Measurements from ENCODE around the gene MRPS15.

MRPS15 gene

DNA sequence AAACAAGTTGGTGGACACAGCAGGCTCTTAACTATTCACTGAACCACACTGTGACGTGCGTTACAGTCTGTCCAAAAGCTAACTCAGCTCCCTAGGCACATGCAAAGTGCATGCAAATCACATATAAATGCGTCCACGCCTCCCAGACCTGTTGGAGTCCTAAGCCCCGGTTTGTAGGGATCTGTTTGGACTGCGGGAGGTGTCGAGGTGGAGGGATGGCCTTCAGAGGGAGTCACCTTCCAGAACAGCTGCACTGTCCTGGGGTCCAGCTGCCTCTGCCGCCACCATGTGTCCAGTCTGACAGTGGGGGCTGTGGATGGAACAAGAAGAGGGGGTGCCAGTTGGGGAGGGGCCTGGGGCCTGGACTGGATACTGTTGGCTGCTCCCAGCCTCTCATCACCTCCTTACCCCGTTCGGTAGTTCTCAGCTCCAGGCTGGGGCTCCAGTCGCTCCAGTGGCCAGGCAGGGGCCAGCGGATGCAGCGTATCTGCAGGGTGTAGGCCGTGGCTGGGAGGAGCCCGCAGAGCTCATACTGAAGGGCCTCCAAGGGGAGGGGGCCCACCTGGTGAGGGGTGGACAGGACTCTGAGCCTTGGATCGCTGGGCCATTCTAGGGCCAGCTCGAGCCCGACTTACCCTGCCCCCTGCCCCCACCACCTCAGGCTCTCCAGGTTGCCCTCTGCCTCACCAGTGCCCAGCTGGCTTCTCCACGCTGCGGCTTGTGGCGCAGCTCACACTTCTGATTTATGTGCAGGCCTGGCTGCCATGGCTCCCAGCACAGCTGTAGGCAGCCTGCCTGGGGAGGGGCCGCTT is 7.9 kb upstream of the MRPS15 start:
- H3K79me2 ChIP-seq (ENCODE audit: control insufficient read depth, insufficient read depth, low read length, unreplicated experiment), result no peaks in the 10 kb centered on the region
- no peak overlapping the region for H3K27ac ChIP-seq (ENCODE audit: low read depth, low read length)
- no peaks in the 10 kb centered on the region for H3K27me3 ChIP-seq (ENCODE audit: insufficient read depth, low read length)
- no peaks in the 10 kb centered on the region for H3K4me1 ChIP-seq (ENCODE audit: control insufficient read depth, insufficient read depth, low read length, unreplicated experiment)
- no peaks in the 10 kb centered on the region for H3K36me3 ChIP-seq (ENCODE audit: insufficient read depth, low read length)
- no peak overlapping the region for H3K4me3 ChIP-seq (ENCODE audit: low read depth, low read length)
- H2AFZ ChIP-seq (ENCODE audit: low read length, unreplicated experiment), result no peak overlapping the region

- Histone ChIP-seq H3K4me3 (ENCODE audit: low read depth, low read length) (no peak overlapping the region), H3K36me3 (ENCODE audit: insufficient read depth, low read length) (no peaks in the 10 kb centered on the region), H3K79me2 (ENCODE audit: control insufficient read depth, insufficient read depth, low read length, unreplicated experiment) (no peaks in the 10 kb centered on the region), H3K27ac (ENCODE audit: low read depth, low read length) (no peak overlapping the region), H3K4me1 (ENCODE audit: control insufficient read depth, insufficient read depth, low read length, unreplicated experiment) (peaks cover 6% of the 10 kb centered on the region), H3K27me3 (ENCODE audit: insufficient read depth, low read length) (no peaks in the 10 kb centered on the region), H2AFZ (ENCODE audit: low read length, unreplicated experiment) (no peak overlapping the region)
Measured at GRCh38 chr1:36469163-36469562, 5.0 kb upstream of the MRPS15 start.

DNA sequence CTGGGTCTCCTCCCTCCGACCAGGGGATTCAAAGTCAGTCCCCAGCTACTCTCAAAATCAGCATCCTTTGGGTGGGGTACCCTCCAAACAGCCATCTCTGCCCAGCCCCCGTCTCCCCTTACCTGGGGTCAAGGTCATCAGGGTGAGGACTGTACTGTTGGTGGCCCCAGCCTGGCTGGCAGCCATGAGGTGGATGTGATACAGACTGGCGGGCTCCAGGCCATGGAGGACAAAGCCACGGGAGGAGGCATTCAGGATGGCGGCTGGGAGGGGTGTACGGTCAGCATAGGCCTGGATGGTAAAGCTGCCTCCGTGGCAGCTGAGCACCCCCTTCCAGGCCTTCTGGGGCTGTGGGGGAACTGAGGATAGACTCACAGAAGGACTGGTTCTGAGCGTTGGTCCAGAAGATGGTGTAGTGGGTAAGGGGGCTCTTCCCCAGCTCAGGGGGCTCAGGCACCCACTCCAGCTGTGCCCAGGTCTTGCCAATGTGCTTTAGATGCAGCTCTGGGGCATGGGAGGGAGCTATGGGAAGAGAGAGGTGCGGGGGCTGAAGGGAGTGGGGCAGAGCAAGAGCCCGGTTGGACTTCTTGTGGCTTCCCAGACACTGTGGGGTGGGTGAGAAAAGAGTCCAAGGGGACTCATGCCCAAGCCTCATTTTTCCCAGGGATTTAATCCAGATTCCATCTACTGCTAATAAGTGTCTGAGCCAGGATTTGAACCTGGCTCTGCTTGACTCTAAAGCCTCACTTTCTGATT is 3.7 kb upstream of the MRPS15 start:
- Histone ChIP-seq H3K36me3 (ENCODE audit: insufficient read depth, low read length) (no peaks in the 10 kb centered on the region), H3K27ac (ENCODE audit: low read depth, low read length) (no peak overlapping the region), H2AFZ (ENCODE audit: low read length, unreplicated experiment) (no peak overlapping the region), H3K4me1 (ENCODE audit: control insufficient read depth, insufficient read depth, low read length, unreplicated experiment) (peaks cover 6% of the 10 kb centered on the region), H3K4me3 (ENCODE audit: low read depth, low read length) (no peak overlapping the region), H3K79me2 (ENCODE audit: control insufficient read depth, insufficient read depth, low read length, unreplicated experiment) (peaks cover 10% of the 10 kb centered on the region), H3K27me3 (ENCODE audit: insufficient read depth, low read length) (no peaks in the 10 kb centered on the region)

DNA sequence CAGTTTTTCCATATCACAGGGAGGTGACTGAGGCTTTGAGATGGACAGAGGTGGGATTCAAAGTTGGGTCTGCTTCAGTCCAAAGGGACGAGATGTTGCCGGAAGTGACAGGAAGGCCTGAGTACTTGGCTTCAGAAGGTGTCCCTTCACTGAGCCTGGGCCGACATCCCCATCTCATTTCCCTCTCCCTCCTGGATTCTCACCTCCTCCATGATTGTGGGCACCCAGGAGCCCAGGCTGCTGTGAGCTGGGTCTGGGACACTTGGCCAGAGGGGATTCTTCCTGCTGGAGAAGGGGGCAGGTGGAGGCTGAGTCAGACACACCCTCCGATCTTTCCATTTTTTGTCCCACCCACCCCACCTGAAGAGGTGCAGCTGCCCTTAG is 2.8 kb upstream of the MRPS15 start:
- no peaks in the 10 kb centered on the region for H3K36me3 ChIP-seq (ENCODE audit: insufficient read depth, low read length)
- H3K4me3 ChIP-seq (ENCODE audit: low read depth, low read length), result no peak overlapping the region
- peaks cover 14% of the 10 kb centered on the region for H3K79me2 ChIP-seq (ENCODE audit: control insufficient read depth, insufficient read depth, low read length, unreplicated experiment)
- peaks cover 6% of the 10 kb centered on the region for H3K4me1 ChIP-seq (ENCODE audit: control insufficient read depth, insufficient read depth, low read length, unreplicated experiment)
- no peaks in the 10 kb centered on the region for H3K27me3 ChIP-seq (ENCODE audit: insufficient read depth, low read length)
- no peak overlapping the region for H2AFZ ChIP-seq (ENCODE audit: low read length, unreplicated experiment)
- H3K27ac ChIP-seq (ENCODE audit: low read depth, low read length), result no peak overlapping the region

DNA sequence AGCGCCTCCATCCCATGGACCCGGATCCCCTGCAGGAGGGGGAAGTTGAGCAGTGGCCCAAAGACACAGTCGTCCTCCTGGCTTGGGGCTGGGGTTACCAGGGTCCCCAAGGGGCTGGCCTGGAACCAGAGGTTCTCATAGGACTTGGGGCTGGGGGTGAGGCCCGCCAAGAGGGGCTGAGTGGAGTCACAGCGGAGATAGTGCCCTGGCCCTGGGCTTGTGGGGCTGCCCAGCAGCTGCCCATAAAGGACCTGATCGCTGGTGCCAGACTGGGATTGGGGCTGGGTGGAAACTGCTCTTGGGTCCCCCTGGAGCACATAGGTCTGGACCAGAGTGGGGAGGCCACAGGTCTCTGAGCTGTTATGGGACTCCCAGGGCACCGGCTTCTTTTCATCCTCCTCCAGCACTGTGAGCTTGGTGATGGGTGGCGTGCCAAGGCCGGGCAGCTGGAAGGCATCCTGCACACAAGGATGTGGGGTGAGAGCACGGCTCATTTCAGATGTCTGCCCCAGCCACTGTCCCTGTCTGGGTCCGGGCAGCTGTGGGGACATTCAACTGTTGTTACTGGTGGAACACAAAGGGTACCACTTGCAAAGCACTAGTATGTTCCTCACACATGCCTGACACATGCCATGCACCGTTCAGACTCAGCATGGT is 2.3 kb upstream of the MRPS15 start:
- H2AFZ ChIP-seq (ENCODE audit: low read length, unreplicated experiment), result no peak overlapping the region
- H3K27ac ChIP-seq (ENCODE audit: low read depth, low read length), result no peak overlapping the region
- H3K36me3 ChIP-seq (ENCODE audit: insufficient read depth, low read length), result no peaks in the 10 kb centered on the region
- peaks cover 6% of the 10 kb centered on the region for H3K4me1 ChIP-seq (ENCODE audit: control insufficient read depth, insufficient read depth, low read length, unreplicated experiment)
- no peaks in the 10 kb centered on the region for H3K27me3 ChIP-seq (ENCODE audit: insufficient read depth, low read length)
- no peak overlapping the region for H3K4me3 ChIP-seq (ENCODE audit: low read depth, low read length)
- peaks cover 14% of the 10 kb centered on the region for H3K79me2 ChIP-seq (ENCODE audit: control insufficient read depth, insufficient read depth, low read length, unreplicated experiment)

DNA sequence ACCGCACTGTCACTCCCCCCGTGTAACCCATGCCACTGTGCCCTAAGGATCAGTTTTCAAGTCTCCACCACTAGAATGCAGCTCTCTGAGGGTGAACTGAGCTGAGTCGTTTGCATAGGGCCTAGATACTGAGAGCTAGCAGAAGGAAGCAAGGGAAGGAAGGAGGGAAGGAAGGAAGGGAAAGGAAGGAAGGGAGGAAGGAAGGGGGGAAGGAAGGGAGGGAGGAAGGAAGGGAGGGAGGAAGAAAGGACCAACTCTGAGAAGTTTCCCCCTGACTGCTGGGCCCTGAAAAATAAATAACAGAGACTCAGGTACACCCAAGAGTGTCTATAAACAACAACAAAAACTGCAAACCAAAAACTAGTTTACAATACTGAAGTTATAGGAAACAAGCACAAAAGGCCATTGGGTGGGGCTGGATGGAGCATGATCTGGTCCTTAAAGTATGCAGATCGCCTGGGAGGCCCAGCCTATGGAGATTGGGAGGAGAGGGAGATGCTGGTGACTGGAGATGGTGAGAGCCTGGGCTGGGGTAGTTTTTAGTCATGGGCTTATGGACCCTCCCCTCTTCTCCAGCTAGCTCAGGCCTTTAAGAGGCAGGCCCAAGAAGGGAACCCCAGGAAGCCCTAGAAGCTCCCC is 1.7 kb upstream of the MRPS15 start:
- Histone ChIP-seq H3K36me3 (ENCODE audit: insufficient read depth, low read length) (no peaks in the 10 kb centered on the region; the same call in 1 of the 2 replicates), H3K4me3 (ENCODE audit: low read depth, low read length) (no peak overlapping the region), H3K27me3 (ENCODE audit: insufficient read depth, low read length) (no peaks in the 10 kb centered on the region), H3K4me1 (ENCODE audit: control insufficient read depth, insufficient read depth, low read length, unreplicated experiment) (peaks cover 6% of the 10 kb centered on the region), H3K27ac (ENCODE audit: low read depth, low read length) (no peak overlapping the region), H2AFZ (ENCODE audit: low read length, unreplicated experiment) (no peak overlapping the region), H3K79me2 (ENCODE audit: control insufficient read depth, insufficient read depth, low read length, unreplicated experiment) (peaks cover 14% of the 10 kb centered on the region)

DNA sequence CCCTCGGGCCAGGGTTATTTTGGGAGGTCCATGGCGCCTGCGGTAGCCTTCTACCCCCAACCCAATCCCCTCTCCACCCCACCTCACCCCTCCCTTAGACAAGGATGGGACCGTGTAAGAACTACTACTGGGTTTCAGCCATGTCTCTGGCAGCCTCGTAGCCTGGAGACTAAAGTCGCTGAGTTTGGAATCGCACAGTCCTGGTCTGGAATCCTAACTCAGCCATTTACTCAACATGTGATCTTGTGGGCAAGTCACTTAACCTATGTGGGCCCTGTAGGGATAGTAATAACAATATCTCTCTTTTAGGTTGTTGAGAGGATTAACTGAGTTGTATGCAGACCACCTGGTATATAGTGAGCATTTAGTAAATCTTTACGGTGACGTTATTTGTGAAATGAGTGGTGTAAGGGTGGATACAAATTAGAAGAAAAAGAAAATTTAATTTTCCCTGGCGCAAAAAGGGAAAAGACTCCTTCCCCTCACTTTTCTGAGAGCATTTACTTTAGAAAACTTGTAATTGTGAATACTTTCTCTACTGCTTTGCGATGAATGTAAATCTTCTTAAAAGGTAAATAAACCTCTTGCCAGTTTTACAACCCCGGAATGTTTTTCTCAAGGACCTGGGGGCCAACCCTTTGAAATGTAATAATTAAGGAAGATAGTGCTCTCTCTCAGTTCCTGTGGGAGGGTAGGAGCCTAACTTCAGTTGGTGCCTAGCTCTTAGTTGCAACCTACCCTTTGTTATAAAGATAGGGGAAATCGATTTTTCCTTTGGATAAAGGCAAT is 615 bp upstream of the MRPS15 start:
- Histone ChIP-seq H3K27me3 (ENCODE audit: insufficient read depth, low read length) (no peaks in the 10 kb centered on the region), H3K79me2 (ENCODE audit: control insufficient read depth, insufficient read depth, low read length, unreplicated experiment) (peaks cover 14% of the 10 kb centered on the region), H2AFZ (ENCODE audit: low read length, unreplicated experiment) (peak overlapping the region; percentile 85), H3K36me3 (ENCODE audit: insufficient read depth, low read length) (no peaks in the 10 kb centered on the region; the same call in 1 of the 2 replicates), H3K4me1 (ENCODE audit: control insufficient read depth, insufficient read depth, low read length, unreplicated experiment) (peaks cover 6% of the 10 kb centered on the region), H3K27ac (ENCODE audit: low read depth, low read length) (peak overlapping the region; percentile 81), H3K4me3 (ENCODE audit: low read depth, low read length) (peak overlapping the region; percentile 99)

GRCh38 chr1:36463463-36463802 is 751 bp downstream of the MRPS15 start:
- H3K79me2 ChIP-seq (ENCODE audit: control insufficient read depth, insufficient read depth, low read length, unreplicated experiment), result peaks cover 14% of the 10 kb centered on the region
- H3K4me1 ChIP-seq (ENCODE audit: control insufficient read depth, insufficient read depth, low read length, unreplicated experiment), result peaks cover 6% of the 10 kb centered on the region
- H3K36me3 ChIP-seq (ENCODE audit: insufficient read depth, low read length), result no peaks in the 10 kb centered on the region; the same call in 1 of the 2 replicates
- peak overlapping the region; percentile 93 for H2AFZ ChIP-seq (ENCODE audit: low read length, unreplicated experiment)
- H3K4me3 ChIP-seq (ENCODE audit: low read depth, low read length), result peak overlapping the region; percentile 99
- H3K27me3 ChIP-seq (ENCODE audit: insufficient read depth, low read length), result no peaks in the 10 kb centered on the region
- H3K27ac ChIP-seq (ENCODE audit: low read depth, low read length), result no peak overlapping the region

GRCh38 chr1:36458910-36459309 is 5.3 kb downstream of the MRPS15 start:
- no peaks in the 10 kb centered on the region for H3K4me1 ChIP-seq (ENCODE audit: control insufficient read depth, insufficient read depth, low read length, unreplicated experiment)
- no peak overlapping the region for H2AFZ ChIP-seq (ENCODE audit: low read length, unreplicated experiment)
- no peaks in the 10 kb centered on the region for H3K27me3 ChIP-seq (ENCODE audit: insufficient read depth, low read length)
- H3K4me3 ChIP-seq (ENCODE audit: low read depth, low read length), result no peak overlapping the region
- peaks cover 12% of the 10 kb centered on the region for H3K79me2 ChIP-seq (ENCODE audit: control insufficient read depth, insufficient read depth, low read length, unreplicated experiment)
- no peak overlapping the region for H3K27ac ChIP-seq (ENCODE audit: low read depth, low read length)
- H3K36me3 ChIP-seq (ENCODE audit: insufficient read depth, low read length), result peaks cover 6% of the 10 kb centered on the region

- no peaks in the 10 kb centered on the region for H3K27me3 ChIP-seq (ENCODE audit: insufficient read depth, low read length)
- no peaks in the 10 kb centered on the region for H3K4me1 ChIP-seq (ENCODE audit: control insufficient read depth, insufficient read depth, low read length, unreplicated experiment)
- no peak overlapping the region for H2AFZ ChIP-seq (ENCODE audit: low read length, unreplicated experiment)
- peaks cover 6% of the 10 kb centered on the region for H3K36me3 ChIP-seq (ENCODE audit: insufficient read depth, low read length)
- no peak overlapping the region for H3K4me3 ChIP-seq (ENCODE audit: low read depth, low read length)
- no peak overlapping the region for H3K27ac ChIP-seq (ENCODE audit: low read depth, low read length)
- H3K79me2 ChIP-seq (ENCODE audit: control insufficient read depth, insufficient read depth, low read length, unreplicated experiment), result peaks cover 4% of the 10 kb centered on the region
Measured at GRCh38 chr1:36457691-36458090, 6.5 kb downstream of the MRPS15 start.

Measured in ACC112 (cell line).